OCI-LY7 (cell line): ENCODE data around the gene GRPR.

ENCODE experiments used
- EZH2phosphoT487 ChIP-seq: fragments of 200-600 bp; sonication (generic); IDR thresholded peaks from 2 replicates; pipeline ENCODE4 v1.6.1; 2018; ENCODE audit warnings: low read depth, borderline replicate concordance, mild to moderate bottlenecking, mixed run types, antibody characterized with exemption, low read length, moderate library complexity, mixed read lengths
- TF ChIP-seq, protein P1 (sequence below): fragments of 200-600 bp; sonication (generic); conservative IDR thresholded peaks from 2 replicates; pipeline ENCODE4 v1.5.1; 2014; ENCODE audit warnings: mild to moderate bottlenecking, antibody characterized with exemption, low read length, moderate library complexity, mixed read lengths

DNA sequence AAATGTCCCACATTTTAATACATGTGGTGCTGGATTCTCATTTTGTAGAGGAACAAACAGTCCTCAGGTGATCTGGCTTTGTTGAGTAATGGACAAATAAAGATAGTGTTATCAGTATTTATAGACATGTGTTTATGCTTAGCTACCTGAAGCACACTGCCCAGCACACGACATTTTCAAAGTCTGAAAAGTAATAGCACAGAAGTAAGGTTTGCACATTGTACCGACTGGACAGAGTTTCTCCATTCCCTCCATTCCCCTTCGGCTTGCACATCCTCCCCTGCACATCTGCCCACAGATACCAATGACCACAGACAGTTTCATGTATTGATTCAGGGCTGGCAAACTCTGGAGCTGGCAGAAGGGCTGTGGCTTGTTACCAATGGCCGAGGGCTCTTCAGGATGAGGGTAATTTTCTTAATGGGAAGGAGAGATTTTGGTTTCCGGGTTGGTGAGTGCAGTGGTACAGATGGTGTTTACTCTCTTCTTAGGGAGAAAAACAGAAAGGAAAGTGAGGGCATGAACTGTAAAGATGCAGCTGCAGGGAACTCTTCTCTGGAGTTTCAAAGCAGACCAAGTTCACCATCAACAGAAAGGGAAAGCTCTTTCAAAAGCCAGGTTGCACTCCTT, 2.3 kb downstream of the GRPR start:
- no peak for TF ChIP-seq EZH2phosphoT487
- TF ChIP-seq, protein P1, sequence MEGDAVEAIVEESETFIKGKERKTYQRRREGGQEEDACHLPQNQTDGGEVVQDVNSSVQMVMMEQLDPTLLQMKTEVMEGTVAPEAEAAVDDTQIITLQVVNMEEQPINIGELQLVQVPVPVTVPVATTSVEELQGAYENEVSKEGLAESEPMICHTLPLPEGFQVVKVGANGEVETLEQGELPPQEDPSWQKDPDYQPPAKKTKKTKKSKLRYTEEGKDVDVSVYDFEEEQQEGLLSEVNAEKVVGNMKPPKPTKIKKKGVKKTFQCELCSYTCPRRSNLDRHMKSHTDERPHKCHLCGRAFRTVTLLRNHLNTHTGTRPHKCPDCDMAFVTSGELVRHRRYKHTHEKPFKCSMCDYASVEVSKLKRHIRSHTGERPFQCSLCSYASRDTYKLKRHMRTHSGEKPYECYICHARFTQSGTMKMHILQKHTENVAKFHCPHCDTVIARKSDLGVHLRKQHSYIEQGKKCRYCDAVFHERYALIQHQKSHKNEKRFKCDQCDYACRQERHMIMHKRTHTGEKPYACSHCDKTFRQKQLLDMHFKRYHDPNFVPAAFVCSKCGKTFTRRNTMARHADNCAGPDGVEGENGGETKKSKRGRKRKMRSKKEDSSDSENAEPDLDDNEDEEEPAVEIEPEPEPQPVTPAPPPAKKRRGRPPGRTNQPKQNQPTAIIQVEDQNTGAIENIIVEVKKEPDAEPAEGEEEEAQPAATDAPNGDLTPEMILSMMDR = no peak
